HepG2 (cell line): ENCODE measurements around the gene CYP2J2. TPM values are rescaled to one million over a fixed set of nuclear protein-coding genes. Genes with fewer than 3 reads are reported as not detected.

ENCODE experiments used
- CENPT ChIP-seq: sonication (generic); formaldehyde crosslinking; IDR thresholded peaks from 2 replicates; pipeline ENCODE4 v1.8.0; 2022; ENCODE audit warnings: low read depth, mild to moderate bottlenecking, moderate library complexity, missing genetic modification reagents
- FOXC1 ChIP-seq: sonication (generic); formaldehyde crosslinking; IDR thresholded peaks from 2 replicates; pipeline ENCODE4 v1.8.0; 2022; ENCODE audit warnings: mild to moderate bottlenecking, missing genetic modification reagents, borderline replicate concordance
- FOXK2 ChIP-seq: fragments of 450-650 bp; IDR thresholded peaks from 2 replicates; pipeline ENCODE4 v1.6.1; 2016
- GTF2F1 ChIP-seq: fragments of 150-350 bp; IDR thresholded peaks from 2 replicates; pipeline ENCODE4 v1.6.1; 2014; ENCODE audit warnings: low read length
- HMG20A ChIP-seq: IDR thresholded peaks from 2 replicates; pipeline ENCODE4 v1.6.1; 2016; ENCODE audit warnings: borderline replicate concordance
- HOXA3 ChIP-seq: sonication (generic); formaldehyde crosslinking; IDR thresholded peaks from 2 replicates; pipeline ENCODE4 v1.5.0; 2020; ENCODE audit warnings: missing genetic modification reagents
- JDP2 ChIP-seq: sonication (generic); formaldehyde crosslinking; IDR thresholded peaks from 2 replicates; pipeline ENCODE4 v1.8.1; 2022; ENCODE audit warnings: missing genetic modification reagents, borderline replicate concordance
- MTF1 ChIP-seq: sonication (generic); formaldehyde crosslinking; IDR thresholded peaks from 2 replicates; pipeline ENCODE4 v1.5.0; 2020; ENCODE audit warnings: missing genetic modification reagents
- MYC ChIP-seq: sonication (generic); formaldehyde crosslinking; IDR thresholded peaks from 2 replicates; pipeline ENCODE4 v1.9.0; 2021; ENCODE audit warnings: missing genetic modification reagents, borderline replicate concordance
- NR3C1 ChIP-seq: sonication (generic); formaldehyde crosslinking; IDR thresholded peaks from 2 replicates; pipeline ENCODE4 v1.4.0; 2020; ENCODE audit warnings: missing genetic modification reagents
- PAF1 ChIP-seq: IDR thresholded peaks from 2 replicates; pipeline ENCODE4 v1.6.1; 2016; ENCODE audit warnings: missing genetic modification reagents, missing compliant biosample characterization
- POLR2AphosphoS2 ChIP-seq: IDR thresholded peaks from 2 replicates; pipeline ENCODE4 v1.6.1; 2011; ENCODE audit warnings: low read depth, low read length, improper control_type of control experiment
- RAD21 ChIP-seq: fragments of 450-650 bp; formaldehyde crosslinking; IDR thresholded peaks from 2 replicates; pipeline ENCODE4 v1.5.0; 2020; ENCODE audit warnings: mild to moderate bottlenecking
- TAF1 ChIP-seq: sonication (generic); formaldehyde crosslinking; IDR thresholded peaks from 2 replicates; pipeline ENCODE4 v1.4.0; 2020; ENCODE audit warnings: missing genetic modification reagents
- YEATS4 ChIP-seq: sonication (generic); formaldehyde crosslinking; IDR thresholded peaks from 2 replicates; pipeline ENCODE4 v1.4.0; 2020; ENCODE audit warnings: missing genetic modification reagents, borderline replicate concordance
- ZFP82 ChIP-seq: sonication (generic); formaldehyde crosslinking; IDR thresholded peaks from 2 replicates; pipeline ENCODE4 v1.5.1; 2020; ENCODE audit warnings: mild to moderate bottlenecking, missing genetic modification reagents, borderline replicate concordance
- ZNF10 ChIP-seq: sonication (generic); formaldehyde crosslinking; IDR thresholded peaks from 2 replicates; pipeline ENCODE4 v1.4.0; 2020; ENCODE audit warnings: mild to moderate bottlenecking, low read depth, missing genetic modification reagents, borderline replicate concordance
- ZNF224 ChIP-seq: sonication (generic); formaldehyde crosslinking; IDR thresholded peaks from 2 replicates; pipeline ENCODE4 v1.5.0; 2020; ENCODE audit warnings: mild to moderate bottlenecking, missing genetic modification reagents
- ZNF263 ChIP-seq: sonication (generic); formaldehyde crosslinking; IDR thresholded peaks from 2 replicates; pipeline ENCODE4 v1.4.0; 2020; ENCODE audit warnings: missing genetic modification reagents
- ZNF282 ChIP-seq: fragments of 450-650 bp; IDR thresholded peaks from 2 replicates; pipeline ENCODE4 v1.6.1; 2018; ENCODE audit not compliant: partially characterized antibody
- ZNF30 ChIP-seq: sonication (generic); formaldehyde crosslinking; IDR thresholded peaks from 2 replicates; pipeline ENCODE4 v1.5.0; 2020; ENCODE audit warnings: mild to moderate bottlenecking, missing genetic modification reagents
- ZNF430 ChIP-seq: sonication (generic); formaldehyde crosslinking; IDR thresholded peaks from 2 replicates; pipeline ENCODE4 v1.9.0; 2021; ENCODE audit warnings: mild to moderate bottlenecking, missing genetic modification reagents
- ZNF616 ChIP-seq: sonication (generic); formaldehyde crosslinking; IDR thresholded peaks from 2 replicates; pipeline ENCODE4 v1.5.0; 2020; ENCODE audit warnings: low read depth, mild to moderate bottlenecking, missing genetic modification reagents
- ZNF713 ChIP-seq: sonication (generic); formaldehyde crosslinking; IDR thresholded peaks from 2 replicates; pipeline ENCODE4 v1.4.0; 2020; ENCODE audit warnings: mild to moderate bottlenecking, missing genetic modification reagents
- ZNF747 ChIP-seq: sonication (generic); formaldehyde crosslinking; IDR thresholded peaks from 2 replicates; pipeline ENCODE4 v1.8.1; 2023; ENCODE audit warnings: missing genetic modification reagents, mild to moderate bottlenecking, borderline replicate concordance
- ZNF768 ChIP-seq: sonication (generic); formaldehyde crosslinking; IDR thresholded peaks from 2 replicates; pipeline ENCODE4 v1.4.0; 2020; ENCODE audit warnings: missing genetic modification reagents
- ZNF781 ChIP-seq: sonication (generic); formaldehyde crosslinking; IDR thresholded peaks from 2 replicates; pipeline ENCODE4 v1.5.1; 2020; ENCODE audit warnings: borderline replicate concordance, mild to moderate bottlenecking, missing genetic modification reagents; ENCODE audit errors: not compliant biosample characterization
- polyA plus RNA-seq, 8 experiments: library from polyadenylated mRNA; depleted of rRNA in 3 of 8; stranded (reverse) in 7 of 8; unstranded in 1 of 8; fragments of >200 nt; fragmentation: Illumina TruSeq in 4 of 8; extraction: Trizol in 4 of 8; gene quantifications; 2 replicates each; pipeline versions ENCODE4 v1.2.1 to v1.2.3, GENCODE V29; 2011 to 2016; ENCODE audit warnings: low read depth in 4 of 8, missing spikeins in 1 of 8, mixed read lengths in 1 of 8; ENCODE audit not compliant: insufficient read depth in 1 of 8
- total RNA-seq, 5 experiments: library from RNA; depleted of rRNA; stranded (reverse); fragments of >200 nt; fragmentation: Illumina TruSeq; extraction: Trizol; gene quantifications; 2 replicates each; pipeline ENCODE4 v1.2.3, GENCODE V29; 2016; ENCODE audit warnings: low read depth in 1 of 5
- TF ChIP-seq, protein P1 (sequence below): IDR thresholded peaks from 2 replicates; pipeline ENCODE4 v1.6.1; 2016; ENCODE audit warnings: control low read depth
- TF ChIP-seq, protein P2 (sequence below): sonication (generic); formaldehyde crosslinking; IDR thresholded peaks from 2 replicates; pipeline ENCODE4 v1.8.1; 2022; ENCODE audit warnings: mild to moderate bottlenecking, missing genetic modification reagents
- TF ChIP-seq, protein P3 (sequence below): IDR thresholded peaks from 2 replicates; pipeline ENCODE4 v1.6.1; 2016; ENCODE audit warnings: missing genetic modification reagents, missing compliant biosample characterization
- TF ChIP-seq, protein P4 (sequence below): sonication (generic); IDR thresholded peaks from 2 replicates; pipeline ENCODE4 v1.6.1; 2016; ENCODE audit warnings: low read depth, borderline replicate concordance

The CYP2J2 gene
- total and polyA plus RNA-seq, 2 of the 13 experiments (the other 11 are each of a cell fraction or from before 2014, with no cell fraction given) = 2.1 to 5.9 TPM

DNA sequence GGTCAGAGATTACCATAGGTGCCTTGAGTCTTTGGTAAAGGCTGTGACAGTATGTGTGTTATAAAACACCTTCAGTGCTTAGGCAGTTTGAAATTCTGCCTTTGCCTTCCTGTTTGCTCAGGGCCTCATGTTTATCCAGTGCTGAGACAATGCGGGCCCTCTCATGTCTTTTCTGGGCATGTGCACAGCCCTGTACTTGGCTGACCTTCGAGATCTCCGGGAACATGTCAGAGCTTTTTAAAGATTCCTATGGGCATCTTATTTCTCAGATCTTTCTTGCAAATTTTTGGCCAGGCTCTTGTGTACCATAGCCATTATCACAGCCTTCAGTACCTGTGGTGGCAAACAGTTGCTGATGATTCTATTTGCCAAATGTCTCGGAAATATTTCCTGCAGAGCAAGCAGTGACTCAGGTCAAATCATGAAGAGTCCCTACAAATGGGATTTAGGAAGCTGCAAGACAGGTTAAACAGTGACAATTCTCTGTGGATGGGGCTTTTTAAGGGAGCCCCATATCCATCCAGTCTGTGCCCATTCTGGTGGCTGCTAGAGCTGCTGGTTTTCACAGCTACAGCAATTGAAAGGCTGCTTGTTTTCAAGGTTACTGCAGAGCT is 69.7 kb downstream of the CYP2J2 start (continued):
- no peak for TF ChIP-seq ZNF224 (CRISPR knock-in tag)
- peak; percentile 68; the same call in 1 of the 2 replicates for TF ChIP-seq HOXA3 (CRISPR knock-in tag)
- TF ChIP-seq MYC = peak; percentile 71; the same call in 1 of the 2 replicates
- no peak for TF ChIP-seq ZNF430 (CRISPR knock-in tag)
- TF ChIP-seq RAD21 (CRISPR knock-in tag) = no peak
- TF ChIP-seq FOXK2 = peak; percentile 20; the same call in 1 of the 2 replicates
- no peak; the same call in 1 of the 2 replicates for TF ChIP-seq YEATS4 (CRISPR knock-in tag)
- TF ChIP-seq ZNF713 (CRISPR knock-in tag) = no peak
- TF ChIP-seq ZNF282 = no peak
- no peak for TF ChIP-seq ZNF616 (CRISPR knock-in tag)
- TF ChIP-seq, protein P1, sequence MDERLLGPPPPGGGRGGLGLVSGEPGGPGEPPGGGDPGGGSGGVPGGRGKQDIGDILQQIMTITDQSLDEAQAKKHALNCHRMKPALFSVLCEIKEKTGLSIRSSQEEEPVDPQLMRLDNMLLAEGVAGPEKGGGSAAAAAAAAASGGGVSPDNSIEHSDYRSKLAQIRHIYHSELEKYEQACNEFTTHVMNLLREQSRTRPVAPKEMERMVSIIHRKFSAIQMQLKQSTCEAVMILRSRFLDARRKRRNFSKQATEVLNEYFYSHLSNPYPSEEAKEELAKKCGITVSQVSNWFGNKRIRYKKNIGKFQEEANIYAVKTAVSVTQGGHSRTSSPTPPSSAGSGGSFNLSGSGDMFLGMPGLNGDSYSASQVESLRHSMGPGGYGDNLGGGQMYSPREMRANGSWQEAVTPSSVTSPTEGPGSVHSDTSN (CRISPR knock-in tag) = no peak
- TF ChIP-seq, protein P2, sequence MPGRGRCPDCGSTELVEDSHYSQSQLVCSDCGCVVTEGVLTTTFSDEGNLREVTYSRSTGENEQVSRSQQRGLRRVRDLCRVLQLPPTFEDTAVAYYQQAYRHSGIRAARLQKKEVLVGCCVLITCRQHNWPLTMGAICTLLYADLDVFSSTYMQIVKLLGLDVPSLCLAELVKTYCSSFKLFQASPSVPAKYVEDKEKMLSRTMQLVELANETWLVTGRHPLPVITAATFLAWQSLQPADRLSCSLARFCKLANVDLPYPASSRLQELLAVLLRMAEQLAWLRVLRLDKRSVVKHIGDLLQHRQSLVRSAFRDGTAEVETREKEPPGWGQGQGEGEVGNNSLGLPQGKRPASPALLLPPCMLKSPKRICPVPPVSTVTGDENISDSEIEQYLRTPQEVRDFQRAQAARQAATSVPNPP (CRISPR knock-in tag) = no peak
- peak; percentile 67; the same call in 1 of the 2 replicates for TF ChIP-seq HMG20A (CRISPR knock-in tag)
- no peak for TF ChIP-seq POLR2AphosphoS2
- TF ChIP-seq CENPT (CRISPR knock-in tag) = no peak
- TF ChIP-seq MTF1 (CRISPR knock-in tag) = no peak
- TF ChIP-seq ZFP82 = no peak
- TF ChIP-seq, protein P3, sequence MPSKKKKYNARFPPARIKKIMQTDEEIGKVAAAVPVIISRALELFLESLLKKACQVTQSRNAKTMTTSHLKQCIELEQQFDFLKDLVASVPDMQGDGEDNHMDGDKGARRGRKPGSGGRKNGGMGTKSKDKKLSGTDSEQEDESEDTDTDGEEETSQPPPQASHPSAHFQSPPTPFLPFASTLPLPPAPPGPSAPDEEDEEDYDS (CRISPR knock-in tag) = no peak; the same call in 1 of the 2 replicates
- TF ChIP-seq ZNF781 (CRISPR knock-in tag) = no peak
- TF ChIP-seq, protein P4, sequence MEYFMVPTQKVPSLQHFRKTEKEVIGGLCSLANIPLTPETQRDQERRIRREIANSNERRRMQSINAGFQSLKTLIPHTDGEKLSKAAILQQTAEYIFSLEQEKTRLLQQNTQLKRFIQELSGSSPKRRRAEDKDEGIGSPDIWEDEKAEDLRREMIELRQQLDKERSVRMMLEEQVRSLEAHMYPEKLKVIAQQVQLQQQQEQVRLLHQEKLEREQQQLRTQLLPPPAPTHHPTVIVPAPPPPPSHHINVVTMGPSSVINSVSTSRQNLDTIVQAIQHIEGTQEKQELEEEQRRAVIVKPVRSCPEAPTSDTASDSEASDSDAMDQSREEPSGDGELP = no peak
- no peak for TF ChIP-seq GTF2F1
- TF ChIP-seq ZNF30 (CRISPR knock-in tag) = no peak
- no peak for TF ChIP-seq JDP2
- no peak for TF ChIP-seq TAF1 (CRISPR knock-in tag)
- no peak for TF ChIP-seq PAF1 (CRISPR knock-in tag)
- TF ChIP-seq ZNF10 = no peak
- no peak for TF ChIP-seq ZNF263 (CRISPR knock-in tag)
- no peak for TF ChIP-seq FOXC1 (CRISPR knock-in tag)
- no peak for TF ChIP-seq NR3C1 (CRISPR knock-in tag)
- no peak for TF ChIP-seq ZNF747 (CRISPR knock-in tag)
- TF ChIP-seq ZNF768 (CRISPR knock-in tag) = no peak
